ENCODE data around the gene NOXA1. TPM values are rescaled to one million over a fixed set of nuclear protein-coding genes. Genes with fewer than 3 reads are reported as not detected.
"Not testable (repeated sequence)": the region's sequence is repeated elsewhere in the genome, so short reads cannot be mapped to it uniquely, and the experiment has no call there.

The NOXA1 gene
- total RNA-seq, 3 donors from 2014 or later: 0.34 to 0.82 (median 0.46) TPM

GRCh38 chr9:137406876-137407589, 16.2 kb upstream of the NOXA1 start:
- DNase-seq: peak; percentile 58
- Mint-ChIP-seq H3K4me1 (ENCODE audit: low read depth) (peaks cover 9% of the 10 kb centered on the region), H3K36me3 (ENCODE audit: insufficient read depth) (peaks cover 3% of the 10 kb centered on the region), H3K4me3 (no peak overlapping the region), H3K27me3 (ENCODE audit: low read depth) (no peaks in the 10 kb centered on the region), H3K9me3 (no peaks in the 10 kb centered on the region)
- peak; percentile 91 to 93 for ATAC-seq

- H3K27me3 Mint-ChIP-seq (ENCODE audit: low read depth): no peaks in the 10 kb centered on the region
- no peak for DNase-seq
- peaks cover 7% of the 10 kb centered on the region for H3K4me1 Mint-ChIP-seq (ENCODE audit: low read depth)
- no peaks in the 10 kb centered on the region for H3K9me3 Mint-ChIP-seq
- no peaks in the 10 kb centered on the region for H3K36me3 Mint-ChIP-seq (ENCODE audit: insufficient read depth)
- H3K4me3 Mint-ChIP-seq: no peak overlapping the region
- ATAC-seq: no peak
Measured at GRCh38 chr9:137407590-137408300, 15.4 kb upstream of the NOXA1 start.

- H3K4me3 Mint-ChIP-seq: no peak overlapping the region
- no peaks in the 10 kb centered on the region for H3K27me3 Mint-ChIP-seq (ENCODE audit: low read depth)
- peaks cover 8% of the 10 kb centered on the region for H3K4me1 Mint-ChIP-seq (ENCODE audit: low read depth)
- no peaks in the 10 kb centered on the region for H3K9me3 Mint-ChIP-seq
- no peak for DNase-seq
- H3K36me3 Mint-ChIP-seq (ENCODE audit: insufficient read depth): no peaks in the 10 kb centered on the region
- no peak for ATAC-seq
Measured at GRCh38 chr9:137408651-137409405, 14.4 kb upstream of the NOXA1 start.

GRCh38 chr9:137409515-137409914, 13.7 kb upstream of the NOXA1 start:
- Mint-ChIP-seq H3K4me3 (no peak overlapping the region), H3K36me3 (ENCODE audit: insufficient read depth) (peaks cover under 1% of the 10 kb centered on the region), H3K27me3 (ENCODE audit: low read depth) (no peaks in the 10 kb centered on the region), H3K9me3 (no peaks in the 10 kb centered on the region), H3K4me1 (ENCODE audit: low read depth) (peaks cover 10% of the 10 kb centered on the region)
- DNase-seq: no peak
- no peak for ATAC-seq

- not testable (repeated sequence) for H3K27me3 Mint-ChIP-seq (ENCODE audit: low read depth); H3K4me3 Mint-ChIP-seq; DNase-seq; H3K9me3 Mint-ChIP-seq; H3K36me3 Mint-ChIP-seq (ENCODE audit: insufficient read depth); ATAC-seq
- H3K4me1 Mint-ChIP-seq (ENCODE audit: low read depth): peaks cover 10% of the 10 kb centered on the region
Measured at GRCh38 chr9:137410236-137410890, 12.8 kb upstream of the NOXA1 start.

GRCh38 chr9:137410891-137411249, 12.3 kb upstream of the NOXA1 start:
- H3K4me3 Mint-ChIP-seq: no peak overlapping the region
- ATAC-seq: no peak

GRCh38 chr9:137411260-137411644, 11.9 kb upstream of the NOXA1 start:
- Mint-ChIP-seq H3K36me3 (ENCODE audit: insufficient read depth) (peaks cover 2% of the 10 kb centered on the region), H3K4me1 (ENCODE audit: low read depth) (peaks cover 8% of the 10 kb centered on the region), H3K27me3 (ENCODE audit: low read depth) (no peaks in the 10 kb centered on the region), H3K9me3 (no peaks in the 10 kb centered on the region), H3K4me3 (no peak overlapping the region)
- DNase-seq (no peak), ATAC-seq (no peak)

More at GRCh38 chr9:137410891-137411249, 12.3 kb upstream of the NOXA1 start:
- DNase-seq: no peak
- H3K9me3 Mint-ChIP-seq: no peaks in the 10 kb centered on the region
- peaks cover 10% of the 10 kb centered on the region for H3K4me1 Mint-ChIP-seq (ENCODE audit: low read depth)
- H3K36me3 Mint-ChIP-seq (ENCODE audit: insufficient read depth): peaks cover 2% of the 10 kb centered on the region
- no peaks in the 10 kb centered on the region for H3K27me3 Mint-ChIP-seq (ENCODE audit: low read depth)

- no peak for DNase-seq
- H3K36me3 Mint-ChIP-seq (ENCODE audit: insufficient read depth): peaks cover 2% of the 10 kb centered on the region
- H3K4me3 Mint-ChIP-seq: no peak overlapping the region
- no peaks in the 10 kb centered on the region for H3K9me3 Mint-ChIP-seq
- no peaks in the 10 kb centered on the region for H3K27me3 Mint-ChIP-seq (ENCODE audit: low read depth)
- H3K4me1 Mint-ChIP-seq (ENCODE audit: low read depth): peaks cover 8% of the 10 kb centered on the region
- ATAC-seq: no peak
Measured at GRCh38 chr9:137411645-137412380, 11.4 kb upstream of the NOXA1 start.

- Mint-ChIP-seq H3K4me3 (no peak overlapping the region), H3K9me3 (no peaks in the 10 kb centered on the region), H3K27me3 (ENCODE audit: low read depth) (no peaks in the 10 kb centered on the region), H3K4me1 (ENCODE audit: low read depth) (peaks cover 8% of the 10 kb centered on the region), H3K36me3 (ENCODE audit: insufficient read depth) (peaks cover 2% of the 10 kb centered on the region)
- DNase-seq: no peak
- no peak for ATAC-seq
Measured at GRCh38 chr9:137412431-137412830, 10.8 kb upstream of the NOXA1 start.

GRCh38 chr9:137415451-137415850, 7.7 kb upstream of the NOXA1 start:
- H3K4me1 Mint-ChIP-seq (ENCODE audit: low read depth): peaks cover 6% of the 10 kb centered on the region
- H3K27me3 Mint-ChIP-seq (ENCODE audit: low read depth): no peaks in the 10 kb centered on the region
- DNase-seq: no peak
- H3K36me3 Mint-ChIP-seq (ENCODE audit: insufficient read depth): peaks cover 2% of the 10 kb centered on the region
- no peak overlapping the region for H3K4me3 Mint-ChIP-seq
- no peaks in the 10 kb centered on the region for H3K9me3 Mint-ChIP-seq
- no peak for ATAC-seq

- ATAC-seq (no peak), DNase-seq (no peak)
- Mint-ChIP-seq H3K36me3 (ENCODE audit: insufficient read depth) (peaks cover 2% of the 10 kb centered on the region), H3K4me1 (ENCODE audit: low read depth) (peaks cover 5% of the 10 kb centered on the region), H3K4me3 (no peak overlapping the region), H3K27me3 (ENCODE audit: low read depth) (no peaks in the 10 kb centered on the region), H3K9me3 (no peaks in the 10 kb centered on the region)
Measured at GRCh38 chr9:137416006-137416562, 7.1 kb upstream of the NOXA1 start.

- H3K36me3 Mint-ChIP-seq (ENCODE audit: insufficient read depth): peaks cover 2% of the 10 kb centered on the region
Measured at GRCh38 chr9:137416563-137417151, 6.5 kb upstream of the NOXA1 start.

More at GRCh38 chr9:137416563-137417151, 6.5 kb upstream of the NOXA1 start:
- no peak for DNase-seq
- H3K4me1 Mint-ChIP-seq (ENCODE audit: low read depth): peaks cover 7% of the 10 kb centered on the region
- H3K9me3 Mint-ChIP-seq: no peaks in the 10 kb centered on the region
- peak in 1 of 2 donors; percentile 13 for ATAC-seq
- no peaks in the 10 kb centered on the region for H3K27me3 Mint-ChIP-seq (ENCODE audit: low read depth)
- H3K4me3 Mint-ChIP-seq: no peak overlapping the region

Data from activated T-cell treated with anti-CD3 and anti-CD28 coated beads, Interleukin-2, amount 50 U/mL, for 4 hours (primary cell).